Esophagus squamous epithelium (tissue), 5 donors: ENCODE data around the gene SUCLG2. TPM values are rescaled to one million over a fixed set of nuclear protein-coding genes. Genes with fewer than 3 reads are reported as not detected.

ENCODE experiments used
- DNase-seq: peaks from one replicate; lab custom pipeline; 2025; lab: John Stamatoyannopoulos, UW
- H3K27ac ChIP-seq, 4 donors: fragments of 200-600 bp; sonication (generic); one replicate each; pipeline ENCODE4 v1.5.1; 2016 to 2019; ENCODE audit warnings: mild to moderate bottlenecking in 1 of 4
- H3K27me3 ChIP-seq, 4 donors: fragments of 200-600 bp; sonication (generic); 1 replicate in 3 of 4; 2 replicates in 1 of 4; pipeline versions ENCODE4 v1.5.1 to v1.6.0; 2017 to 2021; ENCODE audit warnings: antibody characterized with exemption in 1 of 4
- H3K36me3 ChIP-seq, 3 donors: fragments of 200-600 bp; sonication (generic); one replicate each; pipeline ENCODE4 v1.5.1; 2016 to 2019
- H3K4me1 ChIP-seq, 3 donors: fragments of 200-600 bp; sonication (generic); one replicate each; pipeline ENCODE4 v1.5.1; 2017 to 2019
- H3K4me3 ChIP-seq, 4 donors: fragments of 200-600 bp; sonication (generic); 1 replicate in 3 of 4; 2 replicates in 1 of 4; pipeline ENCODE4 v1.5.1; 2016 to 2019; ENCODE audit warnings: mild to moderate bottlenecking in 2 of 4, moderate library complexity in 1 of 4
- H3K9me3 ChIP-seq, 3 donors: fragments of 200-600 bp; sonication (generic); one replicate each; pipeline ENCODE4 v1.5.1; 2016 to 2019
- CTCF ChIP-seq, 6 experiments: fragments of 450-650 bp in 4 of 6; fragments of 200-600 bp in 2 of 6; sonication (generic) in 2 of 6; IDR thresholded peaks; one replicate each; pipeline ENCODE4 v1.5.1; 2016 to 2019; ENCODE audit warnings: antibody characterized with exemption in 6 of 6, mild to moderate bottlenecking in 4 of 6, moderate library complexity in 4 of 6
- POLR2A ChIP-seq, 4 donors: fragments of 450-650 bp; IDR thresholded peaks; one replicate each; pipeline ENCODE4 v1.6.1; 2017; ENCODE audit warnings: antibody characterized with exemption in 4 of 4, mild to moderate bottlenecking in 4 of 4, moderate library complexity in 3 of 4
- WGBS, 2 donors: methylation state at CpG; one replicate each; pipeline ENCODE4 v1.1.5; 2018; 5-methylcytosine and 5-hydroxymethylcytosine counted together
- intact Hi-C: fragments of 100-400 bp; cut with DNase I; formaldehyde crosslinking; loops from one replicate; pipeline ENCODE4 v1.15.0; 2022
- total RNA-seq, 4 donors: library from RNA; depleted of rRNA; stranded (reverse); fragments of >200 nt; gene quantifications; one replicate each; pipeline ENCODE4 v1.1.0, GENCODE V29; 2016
- donor health status: DM: yes; HTN: yes; CAD: no.

SUCLG2 gene
- total RNA-seq, 4 donors from 2014 or later = 29.4 to 55.4 (median 38.8) TPM

- no peaks in the 10 kb centered on the region for H3K4me1 ChIP-seq
- intact Hi-C loops = no loop called here
- TF ChIP-seq POLR2A (IDR thresholded peaks at IDR 0.05) = no peak
- H3K36me3 ChIP-seq = no peaks in the 10 kb centered on the region
- no peak overlapping the region for H3K4me3 ChIP-seq
- no peak overlapping the region for H3K27ac ChIP-seq
- no peaks in the 10 kb centered on the region for H3K9me3 ChIP-seq
- no peaks in the 10 kb centered on the region for H3K27me3 ChIP-seq
- DNase-seq = no peak
Observed at GRCh38 chr3:67349551-67350174, 304.7 kb downstream of the SUCLG2 start.

GRCh38 chr3:67346081-67346480 lies 308.3 kb downstream of the SUCLG2 start:
- Histone ChIP-seq H3K9me3 (peaks cover 0 to 5% (median 0%) of the 10 kb centered on the region in 3 donors), H3K36me3 (no peaks in the 10 kb centered on the region), H3K4me1 (no peaks in the 10 kb centered on the region), H3K27me3 (no peaks in the 10 kb centered on the region), H3K4me3 (no peak overlapping the region), H3K27ac (no peak overlapping the region)
- intact Hi-C loops = no loop called here
- DNase-seq = no peak
- TF ChIP-seq POLR2A (IDR thresholded peaks at IDR 0.05) (no peak), CTCF (IDR thresholded peaks at IDR 0.05) (no peak)

GRCh38 chr3:67335813-67336212 lies 318.6 kb downstream of the SUCLG2 start:
- TF ChIP-seq CTCF (IDR thresholded peaks at IDR 0.05) = no peak
- no peak for TF ChIP-seq POLR2A (IDR thresholded peaks at IDR 0.05)
- WGBS, 2 donors = 17% methylated on average over 1 of the region's 2 CpGs; no CpG with 5 or more reads in 1 of the 2 donors
- H3K27ac ChIP-seq = no peak overlapping the region
- H3K4me3 ChIP-seq = no peak overlapping the region
- no peaks in the 10 kb centered on the region for H3K4me1 ChIP-seq
- intact Hi-C loops = no loop called here
- no peaks in the 10 kb centered on the region for H3K36me3 ChIP-seq
- H3K9me3 ChIP-seq = peaks cover 0 to 12% (median 0%) of the 10 kb centered on the region in 3 donors
- H3K27me3 ChIP-seq = no peaks in the 10 kb centered on the region
- no peak for DNase-seq

- no peaks in the 10 kb centered on the region for H3K36me3 ChIP-seq
- TF ChIP-seq POLR2A (IDR thresholded peaks at IDR 0.05) (no peak), CTCF (IDR thresholded peaks at IDR 0.05) (no peak)
- intact Hi-C loops = no loop called here
- H3K9me3 ChIP-seq = no peaks in the 10 kb centered on the region
- no peaks in the 10 kb centered on the region for H3K4me1 ChIP-seq
- H3K27ac ChIP-seq = no peak overlapping the region
- no peak overlapping the region for H3K4me3 ChIP-seq
- no peaks in the 10 kb centered on the region for H3K27me3 ChIP-seq
- no peak for DNase-seq
Observed at GRCh38 chr3:67334588-67334987, 319.8 kb downstream of the SUCLG2 start.

- no peak for DNase-seq
- H3K27ac ChIP-seq = no peak overlapping the region
- no peak overlapping the region for H3K4me3 ChIP-seq
- no peaks in the 10 kb centered on the region for H3K36me3 ChIP-seq
- WGBS, 2 donors = 44 to 54% methylated on average over 2 of the region's 2 CpGs
- H3K4me1 ChIP-seq = no peaks in the 10 kb centered on the region
- no peak for TF ChIP-seq CTCF (IDR thresholded peaks at IDR 0.05)
- TF ChIP-seq POLR2A (IDR thresholded peaks at IDR 0.05) = no peak
- no peaks in the 10 kb centered on the region for H3K9me3 ChIP-seq
- intact Hi-C loops = no loop called here
- H3K27me3 ChIP-seq = no peaks in the 10 kb centered on the region
Observed at GRCh38 chr3:67329358-67329757, 325.1 kb downstream of the SUCLG2 start.

GRCh38 chr3:67327582-67327981 lies 326.8 kb downstream of the SUCLG2 start:
- H3K9me3 ChIP-seq = no peaks in the 10 kb centered on the region
- no peak overlapping the region for H3K27ac ChIP-seq
- 56 to 62% methylated on average over 2 of the region's 2 CpGs for WGBS, 2 donors
- DNase-seq = no peak
- no peaks in the 10 kb centered on the region for H3K36me3 ChIP-seq
- intact Hi-C loops = no loop called here
- H3K4me1 ChIP-seq = no peaks in the 10 kb centered on the region
- no peak overlapping the region for H3K4me3 ChIP-seq
- no peak for TF ChIP-seq CTCF (IDR thresholded peaks at IDR 0.05)
- TF ChIP-seq POLR2A (IDR thresholded peaks at IDR 0.05) = no peak
- no peaks in the 10 kb centered on the region for H3K27me3 ChIP-seq
